ENCODE results near the gene MRPS22. TPM values are rescaled to one million over a fixed set of nuclear protein-coding genes. Genes with fewer than 3 reads are reported as not detected.

MRPS22 gene
- total RNA-seq, 2 donors from 2014 or later = 34.1 to 37.8 TPM

DNA sequence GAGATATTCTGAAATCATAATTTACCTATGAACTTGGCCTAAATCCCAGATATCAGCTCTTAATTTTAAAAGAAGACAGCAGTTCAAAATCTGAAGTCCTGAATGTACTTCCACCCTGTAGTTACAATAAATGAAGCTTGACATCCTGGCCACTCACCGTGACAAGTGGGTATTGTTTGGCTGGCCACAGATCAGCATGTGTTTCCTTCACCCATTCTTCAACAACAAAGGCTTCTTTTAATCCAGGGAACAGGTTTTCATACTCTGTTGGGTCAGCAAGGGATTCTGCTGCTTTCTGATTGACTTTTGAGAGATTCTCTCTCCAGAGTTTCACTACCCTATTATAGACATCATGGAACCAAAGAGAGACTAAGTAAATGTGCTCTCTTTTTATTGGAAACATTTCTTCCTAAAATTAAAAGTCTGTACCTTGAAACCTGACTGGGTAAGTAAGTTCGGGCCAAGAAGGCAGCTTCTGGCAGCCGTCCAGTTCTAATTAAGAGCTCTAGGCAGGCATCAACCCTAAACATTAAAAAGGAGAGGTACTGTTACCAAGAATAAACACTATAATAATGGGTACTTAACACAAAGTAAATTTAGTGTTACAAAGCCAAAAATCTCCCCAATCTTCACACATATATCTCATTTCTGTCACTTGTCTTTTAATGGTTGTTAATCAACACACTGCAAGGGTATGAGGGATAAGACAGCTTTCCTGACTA lies 15.2 kb downstream of the MRPS22 start:
- Histone ChIP-seq H3K36me3 (peaks cover 12 to 22% of the 10 kb centered on the region in 2 donors), H3K27me3 (replicated peaks; ENCODE audit: insufficient read depth) (no peaks in the 10 kb centered on the region), H3K4me1 (replicated peaks) (no peaks in the 10 kb centered on the region), H3K4me3 (no peak overlapping the region), H3K27ac (no peak overlapping the region), H3K9me3 (no peaks in the 10 kb centered on the region)
- intact Hi-C loops (cut with DNase I) = no loop called here
- WGBS = 45% methylated on average over 3 of the region's 3 CpGs
- no peak for DNase-seq (ENCODE audit: low spot score)
- TF ChIP-seq, protein P1, sequence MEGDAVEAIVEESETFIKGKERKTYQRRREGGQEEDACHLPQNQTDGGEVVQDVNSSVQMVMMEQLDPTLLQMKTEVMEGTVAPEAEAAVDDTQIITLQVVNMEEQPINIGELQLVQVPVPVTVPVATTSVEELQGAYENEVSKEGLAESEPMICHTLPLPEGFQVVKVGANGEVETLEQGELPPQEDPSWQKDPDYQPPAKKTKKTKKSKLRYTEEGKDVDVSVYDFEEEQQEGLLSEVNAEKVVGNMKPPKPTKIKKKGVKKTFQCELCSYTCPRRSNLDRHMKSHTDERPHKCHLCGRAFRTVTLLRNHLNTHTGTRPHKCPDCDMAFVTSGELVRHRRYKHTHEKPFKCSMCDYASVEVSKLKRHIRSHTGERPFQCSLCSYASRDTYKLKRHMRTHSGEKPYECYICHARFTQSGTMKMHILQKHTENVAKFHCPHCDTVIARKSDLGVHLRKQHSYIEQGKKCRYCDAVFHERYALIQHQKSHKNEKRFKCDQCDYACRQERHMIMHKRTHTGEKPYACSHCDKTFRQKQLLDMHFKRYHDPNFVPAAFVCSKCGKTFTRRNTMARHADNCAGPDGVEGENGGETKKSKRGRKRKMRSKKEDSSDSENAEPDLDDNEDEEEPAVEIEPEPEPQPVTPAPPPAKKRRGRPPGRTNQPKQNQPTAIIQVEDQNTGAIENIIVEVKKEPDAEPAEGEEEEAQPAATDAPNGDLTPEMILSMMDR (IDR thresholded peaks at IDR 0.05) = no peak

- peaks cover 10 to 17% of the 10 kb centered on the region in 2 donors for H3K36me3 ChIP-seq
- WGBS = 95% methylated on average over 2 of the region's 2 CpGs
- no peak overlapping the region for H3K27ac ChIP-seq
- DNase-seq (ENCODE audit: low spot score) = no peak
- no peaks in the 10 kb centered on the region for H3K4me1 ChIP-seq (replicated peaks)
- H3K27me3 ChIP-seq (replicated peaks; ENCODE audit: insufficient read depth) = no peaks in the 10 kb centered on the region
- no peak overlapping the region for H3K4me3 ChIP-seq
- no peak for TF ChIP-seq POLR2A (IDR thresholded peaks at IDR 0.05)
- TF ChIP-seq, protein P1 (IDR thresholded peaks at IDR 0.05) = no peak
- TF ChIP-seq POLR2AphosphoS5 (IDR thresholded peaks at IDR 0.05) = no peak
- no peaks in the 10 kb centered on the region for H3K9me3 ChIP-seq
- intact Hi-C loops (cut with DNase I) = no loop called here
Observed at GRCh38 chr3:139361276-139361675, 17.5 kb downstream of the MRPS22 start.

GRCh38 chr3:139364549-139364948 lies 20.7 kb downstream of the MRPS22 start:
- Histone ChIP-seq H3K27ac (no peak overlapping the region), H3K27me3 (replicated peaks; ENCODE audit: insufficient read depth) (no peaks in the 10 kb centered on the region), H3K4me3 (no peak overlapping the region), H3K36me3 (peaks cover 11 to 17% of the 10 kb centered on the region in 2 donors), H3K9me3 (no peaks in the 10 kb centered on the region), H3K4me1 (replicated peaks) (no peaks in the 10 kb centered on the region)
- 95% methylated on average over 1 of the region's 1 CpG for WGBS
- TF ChIP-seq, protein P1 (IDR thresholded peaks at IDR 0.05) = no peak
- TF ChIP-seq POLR2AphosphoS5 (IDR thresholded peaks at IDR 0.05) (no peak), POLR2A (IDR thresholded peaks at IDR 0.05) (no peak)
- no peak for DNase-seq (ENCODE audit: low spot score)
- intact Hi-C loops (cut with DNase I) = no loop called here

DNA sequence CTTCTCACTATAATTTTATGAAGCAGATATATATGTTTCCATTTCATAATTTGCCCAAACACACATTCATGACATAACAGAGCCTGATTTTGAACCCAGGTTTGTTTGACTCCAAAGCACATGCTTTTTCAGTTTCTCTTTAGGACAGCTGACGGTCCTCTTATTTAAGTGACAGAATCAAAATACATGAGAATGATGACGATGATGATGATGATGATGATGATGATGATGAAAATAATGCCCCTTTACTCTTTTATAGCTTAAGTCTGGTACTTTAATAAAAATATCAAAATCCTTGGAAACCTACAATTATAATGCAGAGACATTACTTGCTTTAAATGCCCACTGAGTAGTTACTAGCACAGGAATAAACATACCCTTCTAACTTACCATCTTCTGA lies 30.3 kb downstream of the MRPS22 start:
- WGBS = 79% methylated on average over 2 of the region's 2 CpGs
- H3K36me3 ChIP-seq = peaks cover 4 to 5% of the 10 kb centered on the region in 2 donors
- TF ChIP-seq, protein P1 (IDR thresholded peaks at IDR 0.05) = no peak
- TF ChIP-seq POLR2AphosphoS5 (IDR thresholded peaks at IDR 0.05) (no peak), POLR2A (IDR thresholded peaks at IDR 0.05) (no peak)

DNA sequence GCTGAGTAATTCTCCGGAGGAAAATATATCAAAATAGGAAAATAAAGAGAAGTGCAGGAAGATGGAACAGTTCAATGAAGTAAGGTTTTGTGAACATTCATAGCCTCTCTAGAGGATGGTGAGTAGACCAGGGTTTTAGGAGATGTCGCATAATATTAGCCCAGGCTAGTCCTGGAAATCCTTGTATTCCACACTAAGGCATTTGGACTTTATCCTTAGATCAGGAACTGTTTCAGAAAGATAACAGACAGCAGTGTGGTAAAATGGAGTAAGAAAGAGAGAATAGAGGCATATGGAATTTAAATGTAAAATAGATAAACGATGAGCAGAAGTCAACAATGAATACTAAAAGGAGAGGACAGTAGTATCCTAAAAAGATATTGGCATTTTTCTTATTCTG lies 33.6 kb downstream of the MRPS22 start:
- DNase-seq (ENCODE audit: low spot score) = no peak
- Histone ChIP-seq H3K9me3 (no peaks in the 10 kb centered on the region), H3K27ac (no peak overlapping the region), H3K27me3 (replicated peaks; ENCODE audit: insufficient read depth) (no peaks in the 10 kb centered on the region), H3K4me1 (replicated peaks) (no peaks in the 10 kb centered on the region), H3K4me3 (no peak overlapping the region), H3K36me3 (peaks cover 4 to 5% of the 10 kb centered on the region in 2 donors)
- 93% methylated on average over 3 of the region's 3 CpGs for WGBS
- intact Hi-C loops (cut with DNase I) = no loop called here
- TF ChIP-seq POLR2AphosphoS5 (IDR thresholded peaks at IDR 0.05) (no peak), POLR2A (IDR thresholded peaks at IDR 0.05) (no peak)
- TF ChIP-seq, protein P1 (IDR thresholded peaks at IDR 0.05) = no peak

More for the DNA sequence above, 30.3 kb downstream of the MRPS22 start:
- no peak overlapping the region for H3K27ac ChIP-seq
- H3K4me1 ChIP-seq (replicated peaks) = no peaks in the 10 kb centered on the region
- H3K9me3 ChIP-seq = no peaks in the 10 kb centered on the region
- H3K4me3 ChIP-seq = no peak overlapping the region
- DNase-seq (ENCODE audit: low spot score) = no peak
- intact Hi-C loops (cut with DNase I) = no loop called here
- no peaks in the 10 kb centered on the region for H3K27me3 ChIP-seq (replicated peaks; ENCODE audit: insufficient read depth)

Data from prostate gland (tissue), 2 donors.